Progenitor cell of endocrine pancreas (in vitro differentiated cells): Measurements from ENCODE around the gene SEPSECS. TPM values are rescaled to one million over a fixed set of nuclear protein-coding genes. Genes with fewer than 3 reads are reported as not detected.

Experiments
- DNase-seq: peaks from one replicate; pipeline ENCODE4 v3.0.0; 2021; ENCODE audit warnings: low spot score; ENCODE audit not compliant: unreplicated experiment
- H3K27ac Mint-ChIP-seq: 2 replicates; pipeline ENCODE4 v1.8.0; 2021; ENCODE audit warnings: mild to moderate bottlenecking, moderate library complexity, mixed read lengths
- H3K27me3 Mint-ChIP-seq: 2 replicates; pipeline ENCODE4 v1.8.0; 2021; ENCODE audit warnings: mixed read lengths
- H3K36me3 Mint-ChIP-seq: 2 replicates; pipeline ENCODE4 v1.8.0; 2022; ENCODE audit warnings: mixed read lengths; ENCODE audit not compliant: insufficient read depth
- H3K4me1 Mint-ChIP-seq: 2 replicates; pipeline ENCODE4 v1.8.0; 2021; ENCODE audit warnings: low read depth, mixed read lengths
- H3K4me3 Mint-ChIP-seq: 2 replicates; pipeline ENCODE4 v1.8.0; 2021; ENCODE audit warnings: low read depth, mild to moderate bottlenecking, moderate library complexity, mixed read lengths
- H3K9me3 Mint-ChIP-seq: 2 replicates; pipeline ENCODE4 v1.8.0; 2021; ENCODE audit warnings: low read depth, mixed read lengths
- CTCF ChIP-seq: fragments of 200-600 bp; sonication (generic); IDR thresholded peaks from one replicate; pipeline ENCODE4 v1.5.0; 2021; ENCODE audit warnings: antibody characterized with exemption, mild to moderate bottlenecking; ENCODE audit not compliant: unreplicated experiment
- total RNA-seq: library from RNA; stranded (reverse); gene quantifications from 2 replicates; pipeline ENCODE4 v1.2.1, GENCODE V29; 2021

Gene SEPSECS
- total RNA-seq, 1 donor from 2014 or later: 8.8 TPM

GRCh38 chr4:25163196-25163595 lies 2.9 kb upstream of the SEPSECS start:
- no peak for TF ChIP-seq CTCF
- H3K4me3 Mint-ChIP-seq: no peak overlapping the region

GRCh38 chr4:25162566-25162965 lies 2.3 kb upstream of the SEPSECS start:
- H3K4me1 Mint-ChIP-seq: peaks cover 22% of the 10 kb centered on the region
- no peak overlapping the region for H3K4me3 Mint-ChIP-seq
- no peaks in the 10 kb centered on the region for H3K27me3 Mint-ChIP-seq
- no peak for TF ChIP-seq CTCF
- DNase-seq: no peak
- no peak overlapping the region for H3K27ac Mint-ChIP-seq
- peaks cover 3% of the 10 kb centered on the region for H3K9me3 Mint-ChIP-seq
- peaks cover 8% of the 10 kb centered on the region for H3K36me3 Mint-ChIP-seq

More at GRCh38 chr4:25163196-25163595, 2.9 kb upstream of the SEPSECS start:
- peaks cover 8% of the 10 kb centered on the region for H3K36me3 Mint-ChIP-seq
- no peak for DNase-seq
- peaks cover 3% of the 10 kb centered on the region for H3K9me3 Mint-ChIP-seq
- no peak overlapping the region for H3K27ac Mint-ChIP-seq
- no peaks in the 10 kb centered on the region for H3K27me3 Mint-ChIP-seq
- peaks cover 22% of the 10 kb centered on the region for H3K4me1 Mint-ChIP-seq

GRCh38 chr4:25161593-25161950 lies 1.3 kb upstream of the SEPSECS start:
- H3K36me3 Mint-ChIP-seq: peaks cover 5% of the 10 kb centered on the region
- H3K9me3 Mint-ChIP-seq: peaks cover 3% of the 10 kb centered on the region
- no peak for DNase-seq
- no peaks in the 10 kb centered on the region for H3K27me3 Mint-ChIP-seq
- H3K27ac Mint-ChIP-seq: peak overlapping the region; percentile 98
- TF ChIP-seq CTCF: no peak
- peaks cover 22% of the 10 kb centered on the region for H3K4me1 Mint-ChIP-seq
- peak overlapping the region; percentile 87 for H3K4me3 Mint-ChIP-seq

GRCh38 chr4:25160714-25161592 lies 704 bp upstream of the SEPSECS start:
- H3K4me1 Mint-ChIP-seq: peaks cover 22% of the 10 kb centered on the region
- no peaks in the 10 kb centered on the region for H3K9me3 Mint-ChIP-seq
- no peak for TF ChIP-seq CTCF
- peak overlapping the region; percentile 87 for H3K4me3 Mint-ChIP-seq
- H3K27me3 Mint-ChIP-seq: no peaks in the 10 kb centered on the region
- DNase-seq: no peak
- H3K36me3 Mint-ChIP-seq: peaks cover 1% of the 10 kb centered on the region
- peak overlapping the region; percentile 98 for H3K27ac Mint-ChIP-seq

- H3K27me3 Mint-ChIP-seq: no peaks in the 10 kb centered on the region
- no peaks in the 10 kb centered on the region for H3K9me3 Mint-ChIP-seq
- no peaks in the 10 kb centered on the region for H3K36me3 Mint-ChIP-seq
- H3K4me1 Mint-ChIP-seq: peaks cover 27% of the 10 kb centered on the region
- no peak for TF ChIP-seq CTCF
- DNase-seq: no peak
- H3K27ac Mint-ChIP-seq: peak overlapping the region; percentile 98
- H3K4me3 Mint-ChIP-seq: peak overlapping the region; percentile 87
These were observed 1.4 kb downstream of the SEPSECS start for GRCh38 chr4:25158817-25159216.
